HEK293T (cell line): Measurements from ENCODE around the gene LSP1.

Source experiments
- CTCF ChIA-PET: fragments of 350-600 bp; formaldehyde crosslinking; extraction: SDS; loops from one replicate; lab custom pipeline; 2021; ENCODE audit warnings: antibody characterized with exemption, inconsistent platforms; lab: Yijun Ruan, JAX
- POLR2A ChIA-PET: fragments of 350-600 bp; formaldehyde crosslinking; extraction: SDS; loops from one replicate; lab custom pipeline; 2020; ENCODE audit warnings: antibody characterized with exemption, inconsistent platforms; lab: Yijun Ruan, JAX
- DNase-seq: peaks from one replicate; pipeline ENCODE4 v3.0.0; 2012; ENCODE audit warnings: mixed read lengths; ENCODE audit errors: extremely low spot score
- ARNT ChIP-seq: fragments of 450-650 bp; IDR thresholded peaks from 2 replicates; pipeline ENCODE4 v1.6.1; 2017; ENCODE audit warnings: mild to moderate bottlenecking
- BHLHE40 ChIP-seq: fragments of 450-650 bp; IDR thresholded peaks from 2 replicates; pipeline ENCODE4 v1.6.1; 2016; ENCODE audit warnings: mild to moderate bottlenecking, moderate library complexity, borderline replicate concordance
- CTBP1 ChIP-seq: fragments of 450-650 bp; IDR thresholded peaks from 2 replicates; pipeline ENCODE4 v1.6.1; 2016; ENCODE audit warnings: borderline replicate concordance
- ELF4 ChIP-seq: fragments of 450-650 bp; IDR thresholded peaks from 2 replicates; pipeline ENCODE4 v1.6.1; 2017; ENCODE audit warnings: antibody characterized with exemption
- FOXA1 ChIP-seq: fragments of 450-650 bp; IDR thresholded peaks from 2 replicates; pipeline ENCODE4 v1.6.1; 2016; ENCODE audit warnings: mild to moderate bottlenecking
- FOXK2 ChIP-seq: fragments of 450-650 bp; IDR thresholded peaks from 2 replicates; pipeline ENCODE4 v1.6.1; 2016; ENCODE audit warnings: mild to moderate bottlenecking
- FOXM1 ChIP-seq: fragments of 450-650 bp; IDR thresholded peaks from 2 replicates; pipeline ENCODE4 v1.6.1; 2017; ENCODE audit warnings: mild to moderate bottlenecking, borderline replicate concordance
- HDGF ChIP-seq: fragments of 450-650 bp; IDR thresholded peaks from 2 replicates; pipeline ENCODE4 v1.6.1; 2017; ENCODE audit warnings: antibody characterized with exemption, borderline replicate concordance
- L3MBTL2 ChIP-seq: fragments of 450-650 bp; conservative IDR thresholded peaks from 2 replicates; pipeline ENCODE4 v1.6.1; 2016; ENCODE audit warnings: mild to moderate bottlenecking
- LEF1 ChIP-seq: fragments of 450-650 bp; IDR thresholded peaks from 2 replicates; pipeline ENCODE4 v1.6.1; 2017; ENCODE audit warnings: mild to moderate bottlenecking, borderline replicate concordance
- NFRKB ChIP-seq: fragments of 450-650 bp; IDR thresholded peaks from 2 replicates; pipeline ENCODE4 v1.6.1; 2016; ENCODE audit warnings: mild to moderate bottlenecking, moderate library complexity
- PKNOX1 ChIP-seq: fragments of 450-650 bp; IDR thresholded peaks from 2 replicates; pipeline ENCODE4 v1.6.1; 2016
- SP1 ChIP-seq: fragments of 450-650 bp; IDR thresholded peaks from 2 replicates; pipeline ENCODE4 v1.6.1; 2017
- SUZ12 ChIP-seq: fragments of 450-650 bp; IDR thresholded peaks from 2 replicates; pipeline ENCODE4 v1.6.1; 2016; ENCODE audit warnings: mild to moderate bottlenecking
- TARDBP ChIP-seq: fragments of 450-650 bp; IDR thresholded peaks from 2 replicates; pipeline ENCODE4 v1.6.1; 2016
- ZNF384 ChIP-seq: fragments of 450-650 bp; IDR thresholded peaks from 2 replicates; pipeline ENCODE4 v1.6.1; 2016

LSP1 gene

GRCh38 chr11:1920909-1921573 is 68.2 kb downstream of the LSP1 start:
- no peak for DNase-seq

GRCh38 chr11:1921574-1922141 is 68.8 kb downstream of the LSP1 start:
- no peak for DNase-seq
- POLR2A ChIA-PET, result no interaction called here
- TF ChIP-seq PKNOX1, result no peak
- TF ChIP-seq LEF1, result no peak
- TF ChIP-seq FOXK2, result no peak
- no peak for TF ChIP-seq SUZ12
- no peak for TF ChIP-seq L3MBTL2
- TF ChIP-seq FOXA1, result no peak
- TF ChIP-seq BHLHE40, result no peak
- TF ChIP-seq TARDBP, result no peak
- TF ChIP-seq SP1, result no peak
- TF ChIP-seq FOXM1, result no peak
- TF ChIP-seq NFRKB, result no peak
- no peak for TF ChIP-seq ARNT
- no peak for TF ChIP-seq CTBP1
- no peak for TF ChIP-seq ZNF384
- TF ChIP-seq HDGF, result no peak
- TF ChIP-seq ELF4, result no peak

More at GRCh38 chr11:1920909-1921573, 68.2 kb downstream of the LSP1 start:
- TF ChIP-seq LEF1 (no peak), FOXM1 (no peak), NFRKB (no peak), BHLHE40 (no peak), SP1 (no peak), SUZ12 (no peak), ARNT (no peak), ZNF384 (no peak), FOXA1 (no peak)
- POLR2A ChIA-PET, result no interaction called here
- CTCF ChIA-PET, result interaction anchor here (0.5 to 1.9 kb wide), 3 partner anchors 14 to 227 kb away, joined by 3 to 4 read pairs (median 3); no protein-coding TSS in a partner anchor

GRCh38 chr11:1922481-1923081 is 69.7 kb downstream of the LSP1 start:
- DNase-seq, result no peak
- TF ChIP-seq ZNF384, result no peak
- TF ChIP-seq SUZ12, result no peak
- no peak for TF ChIP-seq TARDBP
- TF ChIP-seq CTBP1, result no peak
- TF ChIP-seq FOXK2, result no peak
- no peak for TF ChIP-seq PKNOX1
- TF ChIP-seq L3MBTL2, result no peak
- no peak for TF ChIP-seq SP1
- TF ChIP-seq FOXA1, result no peak
- no peak for TF ChIP-seq NFRKB
- TF ChIP-seq FOXM1, result no peak
- TF ChIP-seq BHLHE40, result no peak
- TF ChIP-seq HDGF, result no peak
- TF ChIP-seq LEF1, result no peak
- CTCF ChIA-PET, result interaction anchor here (1.1 to 1.9 kb wide), 3 partner anchors 40 to 229 kb away, joined by 3 to 4 read pairs (median 3); no protein-coding TSS in a partner anchor
- POLR2A ChIA-PET, result no interaction called here

More at GRCh38 chr11:1921574-1922141, 68.8 kb downstream of the LSP1 start:
- CTCF ChIA-PET, result interaction anchor here (1.0 to 1.9 kb wide), 4 partner anchors 15 to 230 kb away, joined by 3 to 4 read pairs (median 3); no protein-coding TSS in a partner anchor

GRCh38 chr11:1923201-1923956 is 70.5 kb downstream of the LSP1 start:
- ChIA-PET POLR2A (no interaction called here), CTCF (interaction anchor here (1.1 kb wide), 1 partner anchor 229 kb away, joined by 3 read pairs; no protein-coding TSS in a partner anchor)
- DNase-seq, result no peak
- TF ChIP-seq PKNOX1 (no peak), CTBP1 (no peak), HDGF (no peak), ZNF384 (no peak), BHLHE40 (no peak), FOXK2 (no peak), NFRKB (no peak), L3MBTL2 (no peak), FOXA1 (no peak), ELF4 (no peak), ARNT (no peak), SUZ12 (no peak), FOXM1 (no peak)

GRCh38 chr11:1924181-1924580 is 71.3 kb downstream of the LSP1 start:
- CTCF ChIA-PET, result no interaction called here
- POLR2A ChIA-PET, result no interaction called here
- DNase-seq, result no peak
- TF ChIP-seq FOXA1, result no peak
- TF ChIP-seq BHLHE40, result no peak
- no peak for TF ChIP-seq FOXK2
- TF ChIP-seq LEF1, result no peak
- no peak for TF ChIP-seq L3MBTL2
- no peak for TF ChIP-seq TARDBP
- TF ChIP-seq ZNF384, result no peak
- TF ChIP-seq ARNT, result no peak
- TF ChIP-seq ELF4, result no peak
